UCSD-AML1 (cell line): ENCODE measurements around the gene UMPS.

Experiments
- DNase-seq: peaks from one replicate; lab custom pipeline; 2025; ENCODE audit not compliant: unreplicated experiment; lab: John Stamatoyannopoulos, UW

UMPS gene

GRCh38 chr3:124730129-124730940, at the start of gene UMPS:
TSS of gene UMPS (plus strand) at chr3:124730452. CDS start at chr3:124730472, 20 bp downstream.
- DNase-seq = peak; percentile 92

GRCh38 chr3:124680521-124680920, 49.7 kb upstream of the UMPS start:
- no peak for DNase-seq

- DNase-seq = no peak
These were observed 48.0 kb upstream of the UMPS start for GRCh38 chr3:124682263-124682662.

GRCh38 chr3:124684459-124684858, 45.8 kb upstream of the UMPS start:
- no peak for DNase-seq

GRCh38 chr3:124685067-124685466, 45.2 kb upstream of the UMPS start:
- DNase-seq = no peak

GRCh38 chr3:124685481-124685880, 44.8 kb upstream of the UMPS start:
- DNase-seq = no peak

- DNase-seq = no peak
These were observed 44.1 kb upstream of the UMPS start for GRCh38 chr3:124686028-124686670.

- peak; percentile 75 for DNase-seq
These were observed 41.4 kb upstream of the UMPS start for GRCh38 chr3:124688581-124689454.

GRCh38 chr3:124691599-124691998, 38.7 kb upstream of the UMPS start:
- no peak for DNase-seq

- DNase-seq = no peak
These were observed 35.8 kb upstream of the UMPS start for GRCh38 chr3:124694486-124694885.

GRCh38 chr3:124695369-124695768, 34.9 kb upstream of the UMPS start:
- no peak for DNase-seq

- no peak for DNase-seq
These were observed 34.2 kb upstream of the UMPS start for GRCh38 chr3:124696006-124696405.

GRCh38 chr3:124697302-124697701, 33.0 kb upstream of the UMPS start:
- no peak for DNase-seq

- no peak for DNase-seq
These were observed 32.1 kb upstream of the UMPS start for GRCh38 chr3:124698030-124698770.

- no peak for DNase-seq
These were observed 31.2 kb upstream of the UMPS start for GRCh38 chr3:124699051-124699450.

GRCh38 chr3:124699686-124700396, 30.4 kb upstream of the UMPS start:
- no peak for DNase-seq

- no peak for DNase-seq
These were observed 29.2 kb upstream of the UMPS start for GRCh38 chr3:124700880-124701684.

- DNase-seq = no peak
These were observed 28.6 kb upstream of the UMPS start for GRCh38 chr3:124701687-124702086.

GRCh38 chr3:124702950-124703349, 27.3 kb upstream of the UMPS start:
- DNase-seq = no peak
